ENCODE data around the gene WIPI1. TPM values are rescaled to one million over a fixed set of nuclear protein-coding genes. Genes with fewer than 3 reads are reported as not detected.
A peak's percentile ranks its signal among the peaks of the same experiment; 100 is the strongest.
"Not testable (repeated sequence)": the region's sequence is repeated elsewhere in the genome, so short reads cannot be mapped to it uniquely, and the experiment has no call there.

Gene WIPI1
- total RNA-seq, 1 donor from 2014 or later: 39.0 TPM

DNA sequence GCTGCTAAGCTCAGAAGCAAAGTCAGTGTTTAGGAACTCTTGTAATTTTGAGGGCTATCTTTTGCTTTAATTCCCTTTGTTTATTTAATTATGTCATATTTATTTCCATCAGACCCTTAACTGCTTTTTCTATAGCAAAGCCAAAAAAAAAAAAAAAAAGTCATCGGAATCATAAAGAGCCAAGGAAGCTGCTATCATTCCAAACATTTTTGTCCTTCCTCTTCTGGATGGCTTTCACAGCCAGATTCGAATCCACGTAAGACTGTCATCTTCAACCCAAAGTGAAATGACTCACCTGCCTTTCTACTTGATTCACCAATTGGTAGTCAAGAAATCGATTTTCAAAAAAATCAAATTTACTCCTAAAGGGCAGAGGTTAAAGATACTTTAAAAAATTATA is 38.4 kb downstream of the WIPI1 start:
- DNase-seq (ENCODE audit: extremely low spot score, unreplicated experiment): no peak
- peaks cover 5% of the 10 kb centered on the region for H3K9me3 Mint-ChIP-seq
- no peak overlapping the region for H3K4me3 Mint-ChIP-seq
- peaks cover 24% of the 10 kb centered on the region for H3K36me3 Mint-ChIP-seq
- TF ChIP-seq, protein P1, sequence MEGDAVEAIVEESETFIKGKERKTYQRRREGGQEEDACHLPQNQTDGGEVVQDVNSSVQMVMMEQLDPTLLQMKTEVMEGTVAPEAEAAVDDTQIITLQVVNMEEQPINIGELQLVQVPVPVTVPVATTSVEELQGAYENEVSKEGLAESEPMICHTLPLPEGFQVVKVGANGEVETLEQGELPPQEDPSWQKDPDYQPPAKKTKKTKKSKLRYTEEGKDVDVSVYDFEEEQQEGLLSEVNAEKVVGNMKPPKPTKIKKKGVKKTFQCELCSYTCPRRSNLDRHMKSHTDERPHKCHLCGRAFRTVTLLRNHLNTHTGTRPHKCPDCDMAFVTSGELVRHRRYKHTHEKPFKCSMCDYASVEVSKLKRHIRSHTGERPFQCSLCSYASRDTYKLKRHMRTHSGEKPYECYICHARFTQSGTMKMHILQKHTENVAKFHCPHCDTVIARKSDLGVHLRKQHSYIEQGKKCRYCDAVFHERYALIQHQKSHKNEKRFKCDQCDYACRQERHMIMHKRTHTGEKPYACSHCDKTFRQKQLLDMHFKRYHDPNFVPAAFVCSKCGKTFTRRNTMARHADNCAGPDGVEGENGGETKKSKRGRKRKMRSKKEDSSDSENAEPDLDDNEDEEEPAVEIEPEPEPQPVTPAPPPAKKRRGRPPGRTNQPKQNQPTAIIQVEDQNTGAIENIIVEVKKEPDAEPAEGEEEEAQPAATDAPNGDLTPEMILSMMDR (conservative IDR thresholded peaks at IDR 0.05): no peak
- H3K4me1 Mint-ChIP-seq (ENCODE audit: unreplicated experiment): no peaks in the 10 kb centered on the region
- H3K27me3 Mint-ChIP-seq: no peaks in the 10 kb centered on the region
- no peak overlapping the region for H3K27ac Mint-ChIP-seq

GRCh38 chr17:68417317-68417716 is 40.0 kb downstream of the WIPI1 start:
- TF ChIP-seq, protein P1 (conservative IDR thresholded peaks at IDR 0.05): no peak
- DNase-seq (ENCODE audit: extremely low spot score, unreplicated experiment): no peak
- Mint-ChIP-seq H3K4me1 (ENCODE audit: unreplicated experiment) (no peaks in the 10 kb centered on the region), H3K27ac (no peak overlapping the region), H3K36me3 (peaks cover 24% of the 10 kb centered on the region), H3K4me3 (no peak overlapping the region), H3K27me3 (no peaks in the 10 kb centered on the region), H3K9me3 (peaks cover 5% of the 10 kb centered on the region)

GRCh38 chr17:68414901-68415300 is 42.4 kb downstream of the WIPI1 start:
- not testable (repeated sequence) for H3K27ac Mint-ChIP-seq; H3K36me3 Mint-ChIP-seq; H3K27me3 Mint-ChIP-seq; DNase-seq (ENCODE audit: extremely low spot score, unreplicated experiment); H3K4me1 Mint-ChIP-seq (ENCODE audit: unreplicated experiment); H3K9me3 Mint-ChIP-seq
- peak overlapping the region; percentile 92 for H3K4me3 Mint-ChIP-seq

DNA sequence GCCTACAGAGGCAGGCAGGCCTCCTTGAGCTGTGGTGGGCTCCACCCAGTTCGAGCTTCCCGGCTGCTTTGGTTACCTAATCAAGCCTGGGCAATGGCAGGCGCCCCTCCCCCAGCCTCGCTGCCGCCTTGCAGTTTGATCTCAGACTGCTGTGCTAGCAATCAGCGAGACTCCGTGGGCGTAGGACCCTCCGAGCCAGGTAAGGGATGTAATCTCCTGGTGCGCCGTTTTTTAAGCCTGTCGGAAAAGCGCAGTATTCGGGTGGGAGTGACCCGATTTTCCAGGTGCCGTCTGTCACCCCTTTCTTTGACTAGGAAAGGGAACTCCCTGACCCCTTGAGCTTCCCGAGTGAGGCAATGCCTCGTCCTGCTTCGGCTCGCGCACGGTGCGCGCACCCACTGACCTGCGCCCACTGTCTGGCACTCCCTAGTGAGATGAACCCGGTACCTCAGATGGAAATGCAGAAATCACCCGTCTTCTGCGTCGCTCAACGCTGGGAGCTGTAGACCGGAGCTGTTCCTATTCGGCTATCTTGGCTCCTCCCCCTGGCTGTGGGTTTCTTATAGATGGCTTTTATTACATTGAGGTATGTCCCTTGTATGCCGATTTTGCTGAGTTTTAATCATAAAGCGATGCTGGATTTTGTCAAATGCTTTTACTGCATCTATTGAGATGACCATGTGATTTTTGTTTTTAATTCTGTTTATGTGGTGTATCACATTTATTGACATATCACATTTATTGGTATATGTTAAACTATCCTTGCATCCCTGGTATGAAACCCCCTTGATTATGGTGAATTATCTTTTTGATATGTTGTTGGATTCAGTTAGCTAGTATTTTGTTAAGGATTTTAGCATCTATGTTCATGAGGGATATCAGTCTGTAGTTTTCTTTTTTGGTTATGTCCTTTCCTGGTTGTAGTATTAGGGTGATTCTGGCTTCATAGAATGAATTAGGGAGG is 43.4 kb downstream of the WIPI1 start:
- H3K9me3 Mint-ChIP-seq; DNase-seq (ENCODE audit: extremely low spot score, unreplicated experiment); H3K27me3 Mint-ChIP-seq; H3K36me3 Mint-ChIP-seq; H3K4me1 Mint-ChIP-seq (ENCODE audit: unreplicated experiment): not testable (repeated sequence)
- peak overlapping the region; percentile 92 for H3K4me3 Mint-ChIP-seq
- H3K27ac Mint-ChIP-seq: peak overlapping the region; percentile 79

DNA sequence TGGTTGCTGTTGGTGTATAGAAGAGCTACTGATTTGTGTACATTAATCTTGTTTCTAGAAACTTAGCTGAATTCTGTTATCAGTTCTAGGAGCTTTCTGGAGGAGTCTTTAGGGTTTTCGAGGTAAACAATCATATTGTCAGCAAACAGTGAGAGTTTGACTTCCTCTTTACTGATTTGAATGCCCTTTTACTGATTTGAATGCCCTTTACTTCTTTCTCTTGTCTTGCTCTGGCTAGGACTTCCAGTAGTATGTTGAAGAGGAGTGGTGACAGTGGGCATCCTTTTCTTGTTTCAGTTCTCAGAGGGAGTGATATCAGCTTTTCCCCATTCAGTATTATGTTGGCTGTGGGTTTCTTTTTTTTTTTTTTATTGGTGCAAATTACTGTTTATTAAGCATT is 49.6 kb downstream of the WIPI1 start:
- not testable (repeated sequence) for H3K36me3 Mint-ChIP-seq; H3K27ac Mint-ChIP-seq; H3K4me3 Mint-ChIP-seq; DNase-seq (ENCODE audit: extremely low spot score, unreplicated experiment); H3K27me3 Mint-ChIP-seq; H3K9me3 Mint-ChIP-seq; H3K4me1 Mint-ChIP-seq (ENCODE audit: unreplicated experiment)

- H3K4me3 Mint-ChIP-seq; H3K27me3 Mint-ChIP-seq; H3K9me3 Mint-ChIP-seq; H3K36me3 Mint-ChIP-seq; H3K27ac Mint-ChIP-seq; DNase-seq (ENCODE audit: extremely low spot score, unreplicated experiment): not testable (repeated sequence)
- H3K4me1 Mint-ChIP-seq (ENCODE audit: unreplicated experiment): peaks cover 15% of the 10 kb centered on the region
Observed at GRCh38 chr17:68403837-68404236, 53.5 kb downstream of the WIPI1 start.

DNA sequence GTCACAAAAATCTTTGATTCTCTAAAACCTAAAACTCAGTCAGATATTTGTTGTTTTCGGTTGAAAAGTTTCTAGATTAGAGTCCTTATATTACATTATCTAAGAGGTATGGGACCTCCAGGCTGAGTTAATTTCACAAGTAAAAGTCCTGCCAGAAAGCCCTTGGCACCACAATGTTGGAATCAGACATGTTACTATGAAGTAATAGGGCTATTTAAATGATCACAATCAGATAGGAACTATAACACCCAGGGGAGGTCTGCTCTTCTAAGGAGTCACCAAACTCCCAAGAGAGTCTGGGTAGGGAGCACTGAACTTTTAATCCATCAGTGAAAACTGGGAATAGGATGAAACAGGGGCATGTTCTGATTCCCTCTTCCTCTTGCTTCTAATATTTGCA is 54.2 kb downstream of the WIPI1 start:
- Mint-ChIP-seq H3K4me3 (no peak overlapping the region), H3K9me3 (peaks cover 6% of the 10 kb centered on the region), H3K27ac (no peak overlapping the region), H3K27me3 (no peaks in the 10 kb centered on the region), H3K4me1 (ENCODE audit: unreplicated experiment) (peaks cover 19% of the 10 kb centered on the region), H3K36me3 (no peaks in the 10 kb centered on the region)
- no peak for DNase-seq (ENCODE audit: extremely low spot score, unreplicated experiment)
- TF ChIP-seq, protein P1 (conservative IDR thresholded peaks at IDR 0.05): no peak

All from type B pancreatic cell (in vitro differentiated cells).